COLO668 (cell line): ENCODE results near the gene ADCY2.

Experiments used
- DNase-seq: peaks from one replicate; lab custom pipeline; 2025; ENCODE audit not compliant: unreplicated experiment; lab: John Stamatoyannopoulos, UW

Gene ADCY2

DNA sequence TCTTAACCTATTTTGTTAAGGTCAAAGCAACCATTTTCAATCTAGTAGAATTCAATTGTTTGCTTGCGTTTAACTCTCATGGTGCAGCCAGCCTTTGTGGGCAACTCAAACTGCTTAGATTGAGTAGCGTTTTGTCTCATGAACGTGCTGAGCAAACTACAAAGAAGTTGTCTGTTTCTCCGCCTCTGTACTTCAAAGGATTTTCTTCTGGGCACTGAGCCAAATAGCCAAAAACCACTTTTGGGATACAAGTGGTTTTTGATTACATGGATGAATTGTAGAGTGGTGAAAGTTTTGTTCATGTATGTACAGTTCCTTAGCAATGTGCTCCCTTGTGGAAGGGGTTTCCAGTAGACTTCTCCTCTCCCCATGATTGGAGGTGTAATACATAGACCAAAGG is 332.1 kb downstream of the ADCY2 start:
- DNase-seq = no peak

DNA sequence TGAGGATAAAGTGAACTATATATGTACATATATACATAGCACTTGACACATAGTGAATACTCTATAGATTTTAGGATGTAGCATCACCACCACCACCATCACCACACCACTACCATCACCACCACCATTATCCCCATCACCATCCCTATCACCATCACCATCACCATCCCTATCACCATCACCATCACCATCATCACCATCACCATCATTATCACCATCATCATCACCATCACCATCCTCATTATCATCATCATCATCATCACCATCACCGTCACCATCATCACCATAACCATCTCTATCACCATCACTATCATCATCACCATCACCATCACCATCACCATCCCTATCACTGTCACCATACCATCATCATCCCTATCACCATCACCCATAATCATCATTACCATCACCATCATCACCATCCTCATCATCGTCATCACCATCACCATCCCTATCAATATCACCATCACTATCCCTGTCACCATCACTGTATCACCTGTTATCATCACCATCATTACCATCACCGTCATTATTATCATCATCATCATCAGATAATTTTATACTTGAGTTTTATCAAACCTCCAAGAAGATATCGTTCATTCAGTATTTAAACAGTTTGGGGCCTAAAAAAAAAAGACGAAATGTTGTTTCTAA is 345.6 kb downstream of the ADCY2 start:
- DNase-seq = no peak

DNA sequence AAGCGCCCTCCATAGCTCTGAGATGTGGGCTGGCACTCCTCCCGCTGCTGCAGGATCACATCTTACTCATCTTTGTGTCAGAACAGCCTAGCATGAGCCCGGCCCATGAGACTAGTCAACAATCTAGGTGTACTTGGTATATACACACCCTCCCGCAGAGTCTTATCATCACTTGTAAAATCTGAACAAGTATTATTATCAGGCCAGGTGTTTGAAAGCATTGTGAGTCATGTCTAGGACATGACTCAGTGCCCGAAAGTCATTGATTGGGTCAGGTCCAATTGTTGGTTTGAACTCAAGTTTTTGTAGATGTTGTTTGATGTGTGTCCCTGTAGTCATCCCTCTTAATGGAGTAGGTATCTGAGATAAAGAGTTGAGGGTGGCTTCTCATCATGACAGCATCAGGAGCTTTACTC is 346.3 kb downstream of the ADCY2 start:
- DNase-seq = no peak

DNA sequence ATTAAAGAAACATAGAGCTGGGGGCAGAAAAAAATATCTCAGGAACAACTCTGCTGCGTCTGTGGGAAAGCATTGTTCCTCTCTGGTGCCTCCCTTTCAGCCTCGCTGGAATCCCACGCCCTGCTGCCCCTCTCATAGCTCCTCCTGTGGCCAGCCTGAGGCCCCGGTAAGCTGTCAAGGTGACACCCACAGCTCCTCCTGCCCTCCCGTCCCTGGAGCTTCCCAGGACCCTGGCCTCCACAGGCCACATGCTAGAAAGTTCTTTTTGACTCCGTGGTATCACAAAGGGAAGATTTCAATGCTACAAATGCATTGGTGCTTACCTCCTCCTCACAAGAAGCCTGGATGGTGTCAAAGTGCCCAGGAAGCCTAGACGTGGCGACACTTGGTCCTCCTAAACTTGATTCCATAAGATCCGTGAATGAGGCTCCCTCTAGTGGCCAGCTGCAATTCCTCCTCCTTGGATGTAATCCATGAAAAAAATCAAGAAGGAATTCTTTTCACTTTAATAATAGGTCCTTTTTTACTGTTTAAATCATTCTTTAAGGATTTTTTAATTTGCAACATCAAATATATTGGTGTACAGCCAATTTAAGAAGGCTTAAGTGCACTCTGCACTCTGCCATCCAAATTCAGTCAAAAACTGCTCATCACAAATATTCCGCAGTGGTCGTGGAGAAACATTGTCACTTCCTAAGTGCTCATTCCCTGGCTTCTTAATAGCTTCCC is 350.1 kb downstream of the ADCY2 start:
- DNase-seq = peak; percentile 81

DNA sequence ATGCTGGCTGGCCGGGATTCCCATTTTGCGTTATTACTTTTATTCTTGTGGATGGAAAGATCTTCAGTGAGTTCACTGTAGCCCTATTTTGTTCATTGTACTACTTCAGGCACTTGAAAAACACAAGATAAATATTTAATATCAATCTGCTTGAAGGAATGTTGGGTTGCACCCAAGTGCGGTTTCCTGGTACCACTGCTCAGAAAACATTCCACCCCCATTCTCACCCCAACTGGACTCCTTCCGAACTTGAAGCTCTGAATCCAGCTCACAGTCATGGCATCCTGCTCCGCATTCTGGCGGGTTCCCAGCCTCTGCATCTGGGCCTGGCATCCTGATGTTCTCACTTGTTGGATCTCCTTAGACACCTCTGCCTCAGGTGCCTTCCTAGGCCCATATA is 351.8 kb downstream of the ADCY2 start:
- DNase-seq = no peak

DNA sequence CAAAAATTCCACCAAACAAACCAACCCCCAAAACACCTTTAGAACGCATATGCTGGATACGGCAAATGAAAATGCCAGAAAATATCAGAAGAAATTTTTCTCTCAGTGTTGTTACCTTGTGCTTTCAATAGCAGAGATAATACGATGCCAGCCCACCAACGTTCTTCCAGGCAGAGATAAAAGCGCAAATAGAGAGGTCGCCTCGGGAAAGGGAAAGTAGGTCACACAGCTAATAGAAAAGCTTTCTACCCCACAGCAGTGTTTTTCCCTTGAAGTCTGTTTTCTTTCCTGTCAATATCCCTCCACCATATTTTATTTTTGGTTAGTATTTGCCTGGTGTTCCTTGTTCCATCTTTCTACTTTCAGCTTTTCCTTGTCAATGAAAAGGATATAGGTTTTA is 353.7 kb downstream of the ADCY2 start:
- no peak for DNase-seq

DNA sequence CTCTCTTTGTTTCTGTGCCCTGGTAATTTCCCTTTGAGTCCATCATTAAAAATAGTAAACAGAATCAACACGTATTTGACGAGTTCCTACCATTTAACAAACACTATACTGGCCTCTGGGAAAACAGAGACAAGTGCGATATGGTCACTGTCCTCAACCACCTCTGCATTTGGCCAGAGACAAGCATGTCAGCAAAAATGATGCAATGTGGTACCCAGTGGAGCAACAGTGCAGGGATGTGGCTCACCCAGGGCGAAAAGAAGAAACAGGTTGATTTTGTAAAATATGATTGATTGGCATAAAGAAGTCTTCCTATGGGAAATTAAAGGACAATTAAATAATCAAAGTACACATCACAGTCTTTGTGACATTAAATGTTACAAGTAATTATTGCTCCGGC is 355.9 kb downstream of the ADCY2 start:
- DNase-seq = no peak

DNA sequence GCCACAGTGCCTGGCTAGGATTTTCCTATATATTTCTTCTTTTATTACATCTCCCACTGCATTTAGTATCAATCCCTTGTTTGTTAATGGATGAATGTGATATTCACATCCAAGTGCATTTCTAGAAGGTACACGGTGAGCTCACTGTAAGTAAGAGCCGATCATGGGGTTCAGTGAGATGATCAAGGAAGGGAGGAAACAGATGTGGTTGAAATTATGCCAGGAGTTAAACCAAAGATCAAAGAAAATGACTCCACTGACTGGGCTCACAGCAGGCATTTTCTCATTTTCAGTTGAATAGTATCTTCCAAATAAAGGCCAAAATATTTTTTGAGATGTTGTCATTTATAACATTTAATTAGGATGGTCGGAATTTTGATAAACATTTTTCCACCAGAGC is 357.2 kb downstream of the ADCY2 start:
- no peak for DNase-seq

DNA sequence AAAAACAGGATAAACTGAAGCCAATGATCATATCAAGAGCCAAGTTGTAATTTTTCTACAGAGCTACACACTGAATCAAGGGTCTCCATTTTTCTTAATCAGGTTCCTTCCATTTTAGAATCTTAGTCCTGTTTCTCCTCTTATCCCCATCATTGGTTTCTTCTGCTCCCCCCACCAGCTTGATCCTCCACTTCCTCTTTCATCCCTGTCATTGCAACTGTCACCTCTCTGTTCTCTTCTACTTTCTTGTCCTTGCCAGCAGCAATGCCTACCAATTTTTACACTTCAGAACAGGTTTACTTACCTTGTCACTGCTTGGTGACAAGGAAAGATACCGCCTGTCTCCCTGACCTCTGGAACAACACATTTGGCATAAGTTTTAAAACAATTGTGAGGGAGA is 357.7 kb downstream of the ADCY2 start:
- DNase-seq = no peak

DNA sequence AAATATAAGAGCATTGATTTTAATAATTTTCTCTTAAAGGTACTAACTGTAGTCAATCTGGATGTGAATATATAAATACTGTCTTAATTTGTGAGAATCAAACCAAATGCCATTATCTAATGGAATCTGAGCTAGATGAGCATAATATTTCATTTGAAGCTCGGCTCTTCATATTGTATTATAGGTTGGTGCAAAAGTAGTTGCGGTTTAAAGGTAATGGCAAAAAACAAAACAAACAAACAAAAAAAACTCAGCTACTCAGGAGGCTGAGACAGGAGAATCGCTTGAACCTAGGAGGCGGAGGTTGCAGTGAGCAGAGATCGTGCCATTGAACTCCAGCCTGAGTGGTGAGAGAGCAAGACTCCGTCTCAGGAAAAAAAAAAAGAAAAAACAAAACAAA is 358.6 kb downstream of the ADCY2 start:
- DNase-seq = no peak

DNA sequence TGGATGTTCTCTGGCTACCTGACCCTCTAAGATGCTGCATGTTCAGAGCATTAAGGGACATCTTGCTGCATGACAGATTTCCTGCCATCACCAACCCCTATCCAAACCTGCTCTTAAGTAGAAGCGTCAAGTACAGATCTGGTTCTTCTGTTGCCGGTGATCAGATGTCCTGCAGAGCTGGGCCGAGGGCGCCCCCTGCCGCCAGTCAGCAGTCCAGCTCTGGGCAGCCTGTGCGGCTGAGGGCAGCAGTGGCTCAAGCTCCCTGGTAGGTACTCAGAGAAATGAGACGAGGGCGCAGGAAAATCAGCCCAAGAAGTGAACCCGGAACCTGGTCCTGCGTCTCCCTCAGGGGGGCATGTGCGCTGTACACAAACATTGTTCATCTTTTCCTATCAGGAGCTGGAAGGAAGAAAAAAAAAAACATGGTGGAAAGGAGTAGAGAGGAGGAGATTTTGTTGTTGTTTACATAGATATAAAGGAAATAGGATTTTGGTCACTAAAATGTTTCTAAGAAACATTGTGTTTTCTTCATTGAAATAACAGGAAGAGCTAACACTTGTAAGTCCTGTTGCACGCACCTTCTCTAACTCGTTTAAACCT is 359.2 kb downstream of the ADCY2 start:
- DNase-seq = peak; percentile 81

DNA sequence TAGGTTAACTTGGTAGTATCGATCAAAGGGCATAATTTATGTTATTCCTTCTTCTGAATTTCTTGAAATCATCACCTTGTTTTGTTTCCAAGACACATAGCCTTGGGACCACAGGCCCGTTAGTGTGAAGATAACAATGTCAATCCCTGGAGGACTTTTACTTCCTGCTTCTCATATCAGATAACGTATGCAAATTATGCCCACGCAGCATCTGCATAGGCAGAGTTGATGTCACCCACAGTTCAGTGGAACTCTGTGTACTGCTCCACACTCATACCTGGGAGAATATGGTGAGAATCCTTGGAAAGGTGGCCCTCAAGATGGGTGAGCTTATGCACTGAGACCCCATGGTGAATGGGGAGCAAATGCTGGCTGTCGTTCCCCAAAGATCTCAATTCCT is 360.0 kb downstream of the ADCY2 start:
- DNase-seq = no peak

DNA sequence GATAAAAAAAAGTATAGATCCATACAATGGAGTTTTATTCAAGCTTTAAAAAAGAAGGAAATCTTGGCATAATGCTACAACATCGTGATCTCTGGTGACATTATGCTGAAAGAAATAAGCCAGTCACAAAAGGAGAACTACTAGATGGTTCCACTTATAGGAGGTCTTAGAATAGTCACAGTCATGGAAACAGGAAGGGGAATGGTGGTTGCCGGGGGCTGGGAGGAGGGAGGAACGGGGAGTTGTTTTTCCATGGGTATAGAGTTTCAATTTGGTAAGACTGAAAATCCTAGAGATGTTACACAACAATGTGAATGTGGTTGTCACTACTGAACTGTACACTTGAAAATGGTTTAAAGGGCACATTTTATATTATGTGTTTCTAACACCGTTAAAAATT is 360.5 kb downstream of the ADCY2 start:
- no peak for DNase-seq

DNA sequence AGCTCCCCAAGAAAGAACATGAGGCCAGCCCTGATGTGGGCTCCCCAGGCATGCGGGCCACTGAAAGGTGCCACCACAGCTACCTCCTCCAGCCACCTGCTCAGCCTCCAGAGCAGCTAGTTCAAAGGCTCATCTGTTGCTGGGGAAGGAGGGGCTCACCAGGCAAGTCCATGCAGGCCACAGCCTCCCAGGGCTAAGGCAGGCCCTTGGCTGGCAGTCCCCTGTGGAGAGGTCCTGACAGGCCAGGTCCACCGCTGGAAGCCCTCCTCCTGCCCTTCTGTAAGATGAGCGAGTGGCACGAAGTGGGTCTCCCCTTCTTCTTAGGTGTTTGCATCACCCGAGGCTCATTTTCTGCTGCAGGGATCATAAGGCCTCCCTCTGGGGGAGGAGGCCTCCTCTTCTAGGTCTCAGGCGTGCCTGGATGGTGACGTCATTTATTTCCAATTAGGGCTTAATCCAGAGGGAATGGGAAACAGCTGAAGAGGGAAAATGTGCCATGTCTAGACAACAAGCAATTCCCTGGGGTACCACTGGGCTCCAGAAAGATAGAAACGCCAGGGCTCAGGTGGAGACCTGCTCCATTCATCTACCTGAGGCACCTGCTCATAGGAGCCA is 363.4 kb downstream of the ADCY2 start:
- DNase-seq = no peak

DNA sequence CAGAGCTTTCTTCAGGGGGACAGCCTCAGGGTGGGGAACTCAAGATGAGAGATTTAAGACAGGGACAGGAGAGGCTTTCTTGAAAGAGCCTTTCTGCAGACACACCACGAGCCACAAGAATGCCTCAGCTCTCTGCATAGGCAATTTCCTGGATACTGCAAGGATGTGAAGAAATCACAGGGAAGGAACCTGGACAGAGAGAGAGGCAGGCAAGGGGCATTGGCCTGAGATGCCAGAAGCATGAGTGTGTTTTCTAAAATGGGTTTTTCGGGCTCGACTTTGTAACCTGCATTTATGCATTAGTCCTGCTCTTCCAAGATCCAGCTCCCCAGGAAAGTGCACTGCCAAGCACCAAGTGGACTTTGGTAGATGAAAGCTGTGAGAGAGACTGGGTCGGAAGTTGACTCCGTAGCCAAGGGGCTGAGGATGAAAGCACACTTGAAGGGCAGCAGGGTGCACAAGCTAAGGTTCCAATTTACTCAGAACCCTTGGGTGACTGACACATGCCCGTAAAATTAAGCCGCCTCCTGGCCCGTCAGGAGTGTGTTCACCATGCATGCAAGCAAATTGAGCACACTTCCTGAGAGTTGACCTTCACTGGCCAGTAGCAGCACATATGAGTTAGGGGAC is 364.1 kb downstream of the ADCY2 start:
- no peak for DNase-seq

DNA sequence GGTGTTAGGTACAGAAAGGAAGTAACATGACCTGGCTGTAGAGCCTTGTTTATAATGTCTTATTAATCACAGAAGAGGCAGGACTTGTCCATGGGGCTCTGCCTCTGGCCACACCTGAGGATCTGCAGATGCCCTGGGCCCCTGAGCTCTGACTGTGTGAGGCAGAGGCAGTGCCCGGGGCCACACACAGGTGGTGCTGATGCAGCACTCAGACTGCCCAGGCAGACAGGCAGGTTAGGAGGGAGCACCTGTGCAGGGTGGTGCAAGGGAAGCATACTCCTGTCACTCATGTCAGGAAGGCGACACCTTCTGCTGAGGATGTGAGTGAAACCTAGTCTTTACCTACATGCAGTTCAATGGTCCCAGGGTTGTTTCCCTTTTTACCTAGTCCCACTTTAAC is 366.3 kb downstream of the ADCY2 start:
- peak; percentile 49 for DNase-seq

DNA sequence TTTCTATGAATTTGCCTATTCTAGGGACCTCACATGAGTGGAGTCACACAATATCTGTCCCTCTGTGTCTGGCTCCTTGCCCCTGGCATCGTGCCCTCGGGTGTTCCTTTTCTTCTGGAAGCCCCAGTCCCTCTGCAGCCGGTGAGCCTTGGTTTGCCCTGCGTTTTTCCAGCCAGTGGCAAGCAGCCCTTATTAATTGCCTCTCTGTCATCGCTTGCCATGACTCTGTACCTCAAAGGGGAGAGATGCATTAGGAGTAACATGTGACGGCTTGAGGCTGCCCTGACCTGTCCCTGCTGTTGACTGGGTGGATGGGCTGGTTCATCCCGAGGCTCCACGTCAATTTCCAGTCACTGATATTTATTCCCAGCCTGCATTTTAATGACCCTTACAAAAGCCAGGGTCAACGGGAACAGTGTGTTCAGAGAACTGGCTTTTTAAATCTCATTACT is 367.7 kb downstream of the ADCY2 start:
- no peak for DNase-seq

DNA sequence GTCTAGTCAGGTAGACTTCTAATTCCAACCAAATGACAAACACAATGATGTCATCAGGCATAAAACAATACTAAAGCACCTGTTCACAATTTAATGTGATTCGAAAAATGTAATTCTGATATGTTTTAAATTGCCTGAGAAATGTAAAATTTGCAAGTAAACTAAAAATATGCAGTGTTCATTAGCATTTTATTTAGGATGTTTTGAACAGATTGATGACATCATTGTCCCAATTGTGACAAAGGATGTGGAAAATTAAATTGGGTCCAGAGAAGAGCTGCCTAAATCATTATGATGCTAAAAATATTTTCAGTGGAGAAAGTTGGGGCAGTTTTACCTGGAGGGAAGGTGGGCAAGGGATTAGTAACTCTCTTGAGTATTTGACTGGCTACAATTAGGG is 368.5 kb downstream of the ADCY2 start:
- DNase-seq = no peak

DNA sequence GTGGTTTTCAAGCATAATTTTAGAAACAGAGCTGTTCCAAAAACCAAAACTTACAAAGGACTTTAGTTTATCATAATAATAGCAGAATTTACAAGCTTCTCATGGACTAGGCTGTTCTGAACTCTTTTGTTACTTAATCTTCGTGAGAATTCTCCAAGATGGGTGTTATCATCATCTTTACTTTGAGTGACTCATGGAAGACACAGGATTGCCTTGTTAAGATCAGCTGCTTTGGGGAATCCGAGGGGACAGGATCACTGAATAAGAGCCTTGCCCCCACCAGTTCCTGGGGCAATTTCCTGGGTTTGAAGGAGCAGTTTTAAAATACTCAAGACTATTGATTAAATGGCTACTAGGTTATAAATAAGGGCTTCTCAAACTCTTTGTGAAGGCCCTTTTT is 374.5 kb downstream of the ADCY2 start:
- no peak for DNase-seq

DNA sequence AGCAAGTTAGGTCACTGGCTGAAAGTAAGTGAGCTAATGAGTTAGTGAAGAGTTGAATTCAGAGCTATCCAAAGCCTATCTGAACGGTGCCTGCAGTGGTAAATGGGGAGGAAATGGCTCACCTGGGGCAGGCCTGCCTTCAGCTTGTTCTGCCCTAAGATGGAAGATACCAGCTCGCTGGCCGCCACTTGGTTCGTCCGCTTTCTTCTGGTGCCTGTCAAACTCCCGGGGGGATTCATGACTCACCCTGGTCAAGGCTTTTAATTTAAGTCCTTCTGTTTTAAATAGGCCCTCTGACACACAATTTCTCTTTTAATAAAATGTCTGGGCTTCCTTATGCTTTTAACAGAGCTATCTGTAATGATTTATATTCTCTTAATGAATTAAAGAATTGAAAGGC is 376.2 kb downstream of the ADCY2 start:
- DNase-seq = no peak

DNA sequence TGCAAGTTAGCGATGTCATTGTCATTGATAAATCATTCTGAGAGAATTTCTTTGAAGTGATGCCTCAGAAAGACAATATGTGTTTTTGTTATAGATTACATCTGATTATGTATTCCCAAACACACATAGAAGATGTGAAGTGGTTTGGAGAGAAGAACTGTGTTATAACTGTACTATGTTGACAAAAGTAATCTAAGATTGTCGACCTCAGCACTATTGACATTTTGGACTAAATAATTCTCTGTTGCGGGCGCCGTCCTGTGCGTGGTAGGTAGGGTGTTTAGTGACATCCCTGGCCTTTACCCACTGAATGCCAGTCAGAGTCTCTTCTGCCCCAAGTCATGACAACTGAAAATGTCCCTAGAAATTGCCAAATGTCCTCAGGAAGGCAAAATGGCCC is 377.2 kb downstream of the ADCY2 start:
- no peak for DNase-seq

DNA sequence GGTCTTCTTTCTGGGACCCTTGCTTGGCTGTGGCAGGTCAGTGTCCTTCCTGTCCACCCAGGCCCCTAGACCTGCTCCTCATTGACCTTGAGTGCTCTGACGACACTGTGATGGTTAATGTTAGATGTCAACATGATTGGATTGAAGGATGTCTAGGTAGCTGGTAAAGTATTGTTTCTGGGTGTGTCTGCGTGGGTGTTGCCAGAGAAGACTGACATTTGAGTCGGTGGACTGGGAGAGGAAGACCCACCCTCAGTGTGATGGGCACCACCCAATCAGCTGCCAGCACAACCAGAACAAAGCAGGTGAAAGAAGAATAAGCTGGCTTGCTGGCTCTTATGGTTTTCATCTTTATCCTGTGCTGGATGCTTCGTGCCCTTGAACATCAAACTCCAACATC is 380.5 kb downstream of the ADCY2 start:
- no peak for DNase-seq
